IMR-90 (cell line): Measurements from ENCODE around the gene ADTRP. TPM values are rescaled to one million over a fixed set of nuclear protein-coding genes. Genes with fewer than 3 reads are reported as not detected.
"Not testable (repeated sequence)": the region's sequence is repeated elsewhere in the genome, so short reads cannot be mapped to it uniquely, and the experiment has no call there.

Source experiments
- ATAC-seq: fragments of 200-7000 bp; cut with Tn5 transposase; 2 replicates; pipeline ENCODE4 v1.9.1; 2020; ENCODE audit warnings: low read depth, mild to moderate bottlenecking, moderate library complexity
- BruUV-seq: library from RNA; stranded (reverse); fragments of 400-500 nt; replicated peaks from 2 replicates; lab custom pipeline; 2021; lab: Mats Ljungman, UMichigan
- CTCF ChIA-PET: fragments of 300-600 bp; formaldehyde crosslinking; extraction: SDS; loops from one replicate; lab custom pipeline; 2021; ENCODE audit warnings: antibody characterized with exemption; lab: Yijun Ruan, JAX
- POLR2A ChIA-PET: fragments of 300-600 bp; sonication (Branson Sonifier 250); formaldehyde crosslinking; loops from one replicate; lab custom pipeline; 2022; ENCODE audit warnings: antibody characterized with exemption; ENCODE audit not compliant: unreplicated experiment; lab: Charles Lee
- DNase-seq: peaks from one replicate; pipeline ENCODE4 v3.0.0; 2013
- H2AFZ ChIP-seq: replicated peaks from 2 replicates; pipeline ENCODE3; 2013; ENCODE audit warnings: low read length, mild to moderate bottlenecking; ENCODE audit not compliant: poor library complexity
- H2AK5ac ChIP-seq: 2 replicates; pipeline ENCODE4 v1.6.1; 2013; ENCODE audit warnings: low read depth, low read length, inconsistent platforms
- H2AK9ac ChIP-seq: replicated peaks from 2 replicates; pipeline ENCODE3; 2013; ENCODE audit warnings: mild to moderate bottlenecking, low read depth, low read length, moderate library complexity; ENCODE audit not compliant: poor library complexity
- H2BK120ac ChIP-seq: 2 replicates; pipeline ENCODE4 v1.6.1; 2013; ENCODE audit warnings: low read depth, low read length, inconsistent platforms
- H2BK15ac ChIP-seq: 3 replicates; pipeline ENCODE4 v1.6.1; 2013; ENCODE audit warnings: low read depth, low read length, inconsistent platforms
- H2BK20ac ChIP-seq: 2 replicates; pipeline ENCODE4 v1.6.1; 2013; ENCODE audit warnings: low read depth, mild to moderate bottlenecking, inconsistent platforms, low read length, moderate library complexity
- H2BK5ac ChIP-seq: 2 replicates; pipeline ENCODE4 v1.6.1; 2013; ENCODE audit warnings: mild to moderate bottlenecking, low read depth, low read length, inconsistent platforms; ENCODE audit not compliant: poor library complexity, severe bottlenecking
- H3K14ac ChIP-seq: replicated peaks from 2 replicates; pipeline ENCODE4 v1.6.1; 2013; ENCODE audit warnings: low read depth, low read length, inconsistent platforms
- H3K18ac ChIP-seq: 2 replicates; pipeline ENCODE4 v1.6.1; 2013; ENCODE audit warnings: low read depth, low read length, control low read depth
- H3K23ac ChIP-seq: 2 replicates; pipeline ENCODE4 v1.6.1; 2013; ENCODE audit warnings: low read depth, low read length, inconsistent platforms
- H3K27ac ChIP-seq: 2 replicates; pipeline ENCODE4 v1.5.1; 2013; ENCODE audit warnings: mild to moderate bottlenecking, control low read depth, low read length; ENCODE audit not compliant: insufficient read depth
- H3K27me3 ChIP-seq: 2 replicates; pipeline ENCODE4 v1.6.1; 2013; ENCODE audit warnings: low read length; ENCODE audit not compliant: control insufficient read depth, insufficient read depth
- H3K36me3 ChIP-seq: 2 replicates; pipeline ENCODE4 v1.6.1; 2013; ENCODE audit warnings: low read length, mixed read lengths; ENCODE audit not compliant: control insufficient read depth, insufficient read depth
- H3K4ac ChIP-seq: 2 replicates; pipeline ENCODE4 v1.6.1; 2013; ENCODE audit warnings: low read depth, low read length, inconsistent platforms
- H3K4me1 ChIP-seq: 2 replicates; pipeline ENCODE4 v1.6.1; 2013; ENCODE audit warnings: low read length, mixed read lengths; ENCODE audit not compliant: control insufficient read depth, insufficient read depth
- H3K4me2 ChIP-seq: 2 replicates; pipeline ENCODE4 v1.6.1; 2013; ENCODE audit warnings: low read depth, mild to moderate bottlenecking, control low read depth, low read length, moderate library complexity
- H3K4me3 ChIP-seq: 2 replicates; pipeline ENCODE4 v1.5.1; 2013; ENCODE audit warnings: low read depth, mild to moderate bottlenecking, control low read depth, low read length, moderate library complexity; ENCODE audit not compliant: insufficient read depth
- H3K56ac ChIP-seq: 2 replicates; pipeline ENCODE4 v1.6.1; 2013; ENCODE audit warnings: low read length, inconsistent platforms; ENCODE audit not compliant: insufficient read depth; ENCODE audit errors: extremely low read depth
- H3K79me1 ChIP-seq, 2 experiments: 2 replicates each; pipeline ENCODE4 v1.6.1; 2013; ENCODE audit warnings: low read length in 2 of 2, inconsistent platforms in 1 of 2, low read depth in 1 of 2
- H3K9ac ChIP-seq: 2 replicates; pipeline ENCODE4 v1.6.1; 2013; ENCODE audit warnings: low read depth, low read length, control low read depth
- H3K9me1 ChIP-seq: 2 replicates; pipeline ENCODE4 v1.6.1; 2013; ENCODE audit warnings: low read length, inconsistent platforms; ENCODE audit not compliant: insufficient read depth
- H3K9me3 ChIP-seq: 2 replicates; pipeline ENCODE4 v1.6.1; 2013; ENCODE audit warnings: low read length; ENCODE audit not compliant: control insufficient read depth, insufficient read depth
- H4K20me1 ChIP-seq: 2 replicates; pipeline ENCODE4 v1.6.1; 2013; ENCODE audit warnings: low read length, inconsistent platforms; ENCODE audit not compliant: insufficient read depth
- H4K5ac ChIP-seq: 2 replicates; pipeline ENCODE4 v1.6.1; 2013; ENCODE audit warnings: mild to moderate bottlenecking, low read depth, low read length, control low read depth
- H4K8ac ChIP-seq, 2 experiments: 2 replicates each; pipeline ENCODE4 v1.6.1; 2013; ENCODE audit warnings: low read depth in 2 of 2, low read length in 2 of 2, control low read depth in 1 of 2, inconsistent platforms in 1 of 2
- H4K91ac ChIP-seq: 2 replicates; pipeline ENCODE4 v1.6.1; 2013; ENCODE audit warnings: low read depth, low read length, inconsistent platforms; ENCODE audit not compliant: insufficient read depth
- WGBS, 2 experiments: methylation state at CpG; one replicate each; pipeline versions ENCODE4 v1.1.5 to v1.1.7; 2013; ENCODE audit warnings: missing lambda C conversion rate in 2 of 2; ENCODE audit not compliant: insufficient read length in 1 of 2; ENCODE audit errors: extremely low coverage in 2 of 2; 5-methylcytosine and 5-hydroxymethylcytosine counted together
- dilution Hi-C: fragments of 300-500 bp; cut with HindIII; formaldehyde crosslinking; loops from one replicate; pipeline ENCODE4 v1.14.3; 2018; ENCODE audit warnings: low sequenced_read_pairs; ENCODE audit not compliant: unreplicated experiment
- in situ Hi-C: fragments of 300-500 bp; cut with MboI; formaldehyde crosslinking; loops from 3 replicates; pipeline ENCODE4 v1.14.3; 2019; ENCODE audit warnings: low sequenced_read_pairs, inconsistent platforms, mixed read lengths
- intact Hi-C: fragments of 100-400 bp; cut with micrococcal nuclease; formaldehyde crosslinking; loops from 2 replicates; pipeline ENCODE4 v1.10.0; 2022
- polyA plus RNA-seq, 3 experiments: library from polyadenylated mRNA; depleted of rRNA; stranded (reverse); fragments of >200 nt; gene quantifications; 2 replicates each; pipeline ENCODE4 v1.2.3, GENCODE V29; 2012; ENCODE audit warnings: low replicate concordance in 1 of 3
- total RNA-seq: library from RNA; depleted of rRNA; stranded (reverse); fragments of >200 nt; gene quantifications from 2 replicates; pipeline ENCODE4 v1.2.3, GENCODE V29; 2012

The ADTRP gene
- total and polyA plus RNA-seq, 2 of the 4 experiments (the other 2 are of a cell fraction): 0.50 to 0.72 TPM

- H3K27me3 ChIP-seq, H2BK120ac ChIP-seq, H4K5ac ChIP-seq, H3K9me3 ChIP-seq, H4K20me1 ChIP-seq, H3K4ac ChIP-seq, H2AFZ ChIP-seq, CTCF ChIA-PET, H3K9ac ChIP-seq, DNase-seq, H3K4me2 ChIP-seq, H4K91ac ChIP-seq, H3K18ac ChIP-seq, H3K36me3 ChIP-seq, H2BK5ac ChIP-seq, H4K8ac ChIP-seq, H2AK5ac ChIP-seq, H2BK20ac ChIP-seq, ATAC-seq, H3K4me3 ChIP-seq, POLR2A ChIA-PET, H3K4me1 ChIP-seq, BruUV-seq, H3K23ac ChIP-seq, H3K14ac ChIP-seq, in situ Hi-C loops, H3K79me1 ChIP-seq, H3K27ac ChIP-seq, dilution Hi-C loops, H3K9me1 ChIP-seq, H2BK15ac ChIP-seq, H3K56ac ChIP-seq, H2AK9ac ChIP-seq, intact Hi-C loops: not testable (repeated sequence)
- WGBS, 2 experiments: no CpG with 5 or more reads among the region's 1 CpG
Measured at GRCh38 chr6:11689400-11689799, 89.2 kb downstream of the ADTRP start.
